NCI-H460 (cell line): ENCODE results near the gene GATA3. TPM values are rescaled to one million over a fixed set of nuclear protein-coding genes. Genes with fewer than 3 reads are reported as not detected.

ENCODE experiments used
- total RNA-seq: library from RNA; depleted of rRNA; stranded (reverse); fragments of >200 nt; shearing (Covaris generic); gene quantifications from 2 replicates; pipeline ENCODE4 v1.2.3, GENCODE V29; 2014; rRNA removed

The GATA3 gene
- total RNA-seq, 1 experiment from 2014 or later, result 0.12 TPM

Other genes with a start within 250 kb of the GATA3 start
- gene TAF3, start 236.2 kb upstream of the GATA3 start, total RNA-seq, result 3.4 and 3.8 TPM in 2 replicates